PC-9 (cell line): ENCODE results near the gene CTNNBL1. TPM values are rescaled to one million over a fixed set of nuclear protein-coding genes. Genes with fewer than 3 reads are reported as not detected.

Experiments
- BruUV-seq: library from RNA; stranded (reverse); fragments of 400-500 nt; replicated peaks from 2 replicates; lab custom pipeline; 2021; lab: Mats Ljungman, UMichigan
- CTCF ChIA-PET: fragments of 300-600 bp; sonication (Branson Sonifier 250); formaldehyde crosslinking; loops from one replicate; lab custom pipeline; 2022; ENCODE audit warnings: antibody characterized with exemption; lab: Charles Lee
- POLR2A ChIA-PET: fragments of 300-600 bp; sonication (Branson Sonifier 250); formaldehyde crosslinking; loops from one replicate; lab custom pipeline; 2022; ENCODE audit warnings: antibody characterized with exemption; ENCODE audit not compliant: unreplicated experiment; lab: Charles Lee
- DNase-seq, 2 experiments: peaks; one replicate each; pipeline versions ENCODE4 v3.0.0 to v3.0.0-alpha.2; 2015 to 2022; ENCODE audit warnings: mixed read lengths in 1 of 2
- H2AFZ ChIP-seq: fragments of 200-600 bp; sonication (generic); 2 replicates; pipeline ENCODE4 v1.8.1; 2017; ENCODE audit warnings: antibody characterized with exemption
- H3F3A ChIP-seq: fragments of 200-600 bp; sonication (generic); 2 replicates; pipeline ENCODE4 v1.8.1; 2017; ENCODE audit warnings: antibody characterized with exemption, mild to moderate bottlenecking, low read depth; ENCODE audit not compliant: insufficient read depth
- H3K27ac ChIP-seq: fragments of 200-600 bp; sonication (generic); 2 replicates; pipeline ENCODE4 v1.6.1; 2016; ENCODE audit warnings: mixed run types
- H3K27me3 ChIP-seq: fragments of 200-600 bp; sonication (generic); 2 replicates; pipeline ENCODE4 v1.6.1; 2016; ENCODE audit warnings: low read depth, mixed run types; ENCODE audit not compliant: insufficient read depth
- H3K36me3 ChIP-seq: fragments of 200-600 bp; sonication (generic); 2 replicates; pipeline ENCODE4 v1.6.1; 2016; ENCODE audit warnings: low read depth, mixed run types
- H3K4me1 ChIP-seq: fragments of 200-600 bp; sonication (generic); replicated peaks from 2 replicates; pipeline ENCODE4 v1.6.1; 2016; ENCODE audit warnings: mixed run types; ENCODE audit not compliant: insufficient read depth
- H3K4me2 ChIP-seq: fragments of 200-600 bp; sonication (generic); 2 replicates; pipeline ENCODE4 v1.6.1; 2017; ENCODE audit warnings: mixed run types
- H3K4me3 ChIP-seq: fragments of 200-600 bp; sonication (generic); 2 replicates; pipeline ENCODE4 v1.6.1; 2016; ENCODE audit warnings: mixed run types
- H3K79me2 ChIP-seq: fragments of 200-600 bp; sonication (generic); 2 replicates; pipeline ENCODE4 v1.6.1; 2017; ENCODE audit warnings: low read depth, mixed run types
- H3K9me2 ChIP-seq: fragments of 200-600 bp; sonication (generic); 2 replicates; pipeline ENCODE4 v1.8.1; 2017; ENCODE audit warnings: mild to moderate bottlenecking; ENCODE audit not compliant: insufficient read depth
- H3K9me3 ChIP-seq: fragments of 200-600 bp; sonication (generic); 2 replicates; pipeline ENCODE4 v1.8.1; 2016; ENCODE audit warnings: low read depth; ENCODE audit not compliant: insufficient read depth
- H4K20me1 ChIP-seq: fragments of 200-600 bp; sonication (generic); 2 replicates; pipeline ENCODE4 v1.8.1; 2017; ENCODE audit not compliant: insufficient read depth
- EZH2 ChIP-seq: fragments of 200-600 bp; sonication (generic); IDR thresholded peaks from 2 replicates; pipeline ENCODE4 v1.8.0; 2017; ENCODE audit warnings: antibody characterized with exemption, low read depth
- intact Hi-C: fragments of 100-400 bp; cut with micrococcal nuclease; formaldehyde crosslinking; loops from one replicate; pipeline ENCODE4 v1.10.0; 2022; ENCODE audit not compliant: unreplicated experiment
- total RNA-seq: library from RNA; stranded (reverse); gene quantifications from 2 replicates; pipeline ENCODE4 v1.2.3, GENCODE V29; 2021
- TF ChIP-seq, protein P1 (sequence below): fragments of 200-600 bp; sonication (generic); conservative IDR thresholded peaks from 2 replicates; pipeline ENCODE4 v1.6.1; 2017; ENCODE audit warnings: mixed run types, antibody characterized with exemption, mild to moderate bottlenecking, moderate library complexity

CTNNBL1 gene
- total RNA-seq, 1 experiment from 2014 or later, result 83.5 TPM

DNA sequence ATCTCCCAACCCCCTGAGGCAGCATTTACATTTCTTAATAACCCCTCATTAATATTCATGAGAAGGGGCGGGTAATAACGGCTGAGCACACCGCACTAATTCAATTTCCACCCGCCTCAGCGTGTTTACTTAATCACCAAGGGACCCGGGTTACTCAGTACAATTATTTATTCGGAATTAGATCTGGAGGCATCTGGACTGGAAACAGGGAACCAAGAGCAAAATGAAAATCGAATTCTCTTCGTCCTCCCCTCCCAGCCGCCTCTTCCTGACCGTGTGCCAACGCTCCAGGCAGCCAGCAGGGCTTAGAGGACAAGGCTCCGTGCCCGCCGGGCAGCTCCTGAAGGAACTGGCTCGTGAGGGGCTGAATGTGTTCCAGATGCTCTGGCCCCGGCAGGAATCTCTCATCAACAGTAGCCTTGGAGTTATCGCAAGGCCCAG lies 23.5 kb upstream of the CTNNBL1 start:
- CTCF ChIA-PET, result no interaction called here
- Histone ChIP-seq H3K27ac (no peak overlapping the region), H3K36me3 (no peaks in the 10 kb centered on the region), H3K4me2 (no peak overlapping the region), H3K9me2 (no peaks in the 10 kb centered on the region), H3K4me3 (no peak overlapping the region), H3K4me1 (no peaks in the 10 kb centered on the region), H3K27me3 (no peaks in the 10 kb centered on the region), H2AFZ (no peak overlapping the region), H3F3A (no peaks in the 10 kb centered on the region), H4K20me1 (no peaks in the 10 kb centered on the region), H3K79me2 (no peaks in the 10 kb centered on the region), H3K9me3 (no peaks in the 10 kb centered on the region)
- no peak for DNase-seq
- TF ChIP-seq, protein P1, sequence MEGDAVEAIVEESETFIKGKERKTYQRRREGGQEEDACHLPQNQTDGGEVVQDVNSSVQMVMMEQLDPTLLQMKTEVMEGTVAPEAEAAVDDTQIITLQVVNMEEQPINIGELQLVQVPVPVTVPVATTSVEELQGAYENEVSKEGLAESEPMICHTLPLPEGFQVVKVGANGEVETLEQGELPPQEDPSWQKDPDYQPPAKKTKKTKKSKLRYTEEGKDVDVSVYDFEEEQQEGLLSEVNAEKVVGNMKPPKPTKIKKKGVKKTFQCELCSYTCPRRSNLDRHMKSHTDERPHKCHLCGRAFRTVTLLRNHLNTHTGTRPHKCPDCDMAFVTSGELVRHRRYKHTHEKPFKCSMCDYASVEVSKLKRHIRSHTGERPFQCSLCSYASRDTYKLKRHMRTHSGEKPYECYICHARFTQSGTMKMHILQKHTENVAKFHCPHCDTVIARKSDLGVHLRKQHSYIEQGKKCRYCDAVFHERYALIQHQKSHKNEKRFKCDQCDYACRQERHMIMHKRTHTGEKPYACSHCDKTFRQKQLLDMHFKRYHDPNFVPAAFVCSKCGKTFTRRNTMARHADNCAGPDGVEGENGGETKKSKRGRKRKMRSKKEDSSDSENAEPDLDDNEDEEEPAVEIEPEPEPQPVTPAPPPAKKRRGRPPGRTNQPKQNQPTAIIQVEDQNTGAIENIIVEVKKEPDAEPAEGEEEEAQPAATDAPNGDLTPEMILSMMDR, result no peak
- no peak for TF ChIP-seq EZH2
- intact Hi-C loops, result no loop called here
- POLR2A ChIA-PET, result no interaction called here
- no TSS peak for BruUV-seq

- CTCF ChIA-PET, result no interaction called here
Observed at GRCh38 chr20:37672143-37672542, 21.7 kb upstream of the CTNNBL1 start.

DNA sequence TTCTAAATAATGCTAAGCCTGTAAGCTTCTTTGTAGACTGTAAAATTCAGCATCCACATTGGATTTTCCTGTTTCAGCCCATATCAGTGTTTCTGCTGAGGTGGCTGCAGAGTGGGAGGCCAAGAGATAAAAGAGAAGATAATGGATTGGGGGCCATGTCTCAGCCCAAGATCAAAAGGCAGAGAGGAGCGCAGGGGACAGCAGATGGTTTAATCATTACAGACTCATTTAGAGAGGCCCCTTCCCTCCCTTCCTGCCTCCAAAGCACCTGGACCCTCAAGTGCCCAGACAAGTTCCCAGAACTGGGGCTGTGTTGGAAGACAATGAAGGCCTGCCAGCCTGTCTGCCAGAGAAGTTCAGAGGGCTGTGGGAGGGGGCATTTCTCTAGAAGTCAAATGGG lies 20.4 kb upstream of the CTNNBL1 start:
- H3K9me2 ChIP-seq, result no peaks in the 10 kb centered on the region
- H3K4me1 ChIP-seq, result no peaks in the 10 kb centered on the region
- no peaks in the 10 kb centered on the region for H3K9me3 ChIP-seq
- no peak for DNase-seq
- H3K4me2 ChIP-seq, result no peak overlapping the region
- H3K4me3 ChIP-seq, result no peak overlapping the region
- H3K27me3 ChIP-seq, result peaks cover 4% of the 10 kb centered on the region; the same call in 1 of the 2 replicates
- CTCF ChIA-PET, result no interaction called here
- intact Hi-C loops, result no loop called here
- no peaks in the 10 kb centered on the region for H4K20me1 ChIP-seq
- no peak overlapping the region for H3K27ac ChIP-seq
- TF ChIP-seq, protein P1, result no peak
- no peak for TF ChIP-seq EZH2
- no peaks in the 10 kb centered on the region for H3K79me2 ChIP-seq
- no peak overlapping the region for H2AFZ ChIP-seq
- no peaks in the 10 kb centered on the region for H3F3A ChIP-seq
- no peaks in the 10 kb centered on the region for H3K36me3 ChIP-seq
- POLR2A ChIA-PET, result no interaction called here
- BruUV-seq, result no TSS peak

More at GRCh38 chr20:37672143-37672542, 21.7 kb upstream of the CTNNBL1 start:
- Histone ChIP-seq H3K9me3 (no peaks in the 10 kb centered on the region), H3K9me2 (no peaks in the 10 kb centered on the region), H3K4me2 (no peak overlapping the region), H3K79me2 (no peaks in the 10 kb centered on the region), H3F3A (no peaks in the 10 kb centered on the region), H3K27ac (no peak overlapping the region), H2AFZ (no peak overlapping the region), H3K27me3 (peaks cover 4% of the 10 kb centered on the region; the same call in 1 of the 2 replicates), H3K4me3 (no peak overlapping the region), H3K4me1 (no peaks in the 10 kb centered on the region), H4K20me1 (no peaks in the 10 kb centered on the region), H3K36me3 (no peaks in the 10 kb centered on the region)
- POLR2A ChIA-PET, result no interaction called here
- no peak for TF ChIP-seq EZH2
- TF ChIP-seq, protein P1, result no peak
- intact Hi-C loops, result no loop called here
- DNase-seq, result no peak
- no TSS peak for BruUV-seq
